HG03378 (cell line): ENCODE measurements around the gene TMEM120A.

Source experiments
- ATAC-seq: cut with Tn5 transposase; IDR thresholded peaks from one replicate; pipeline ENCODE4 v1.9.1; 2021; ENCODE audit warnings: mild to moderate bottlenecking, moderate library complexity; ENCODE audit not compliant: unreplicated experiment

TMEM120A gene

GRCh38 chr7:75995996-75996395 lies 1.6 kb upstream of the TMEM120A start:
- no peak for ATAC-seq

GRCh38 chr7:75995052-75995471 lies 667 bp upstream of the TMEM120A start:
- ATAC-seq = no peak

- ATAC-seq = peak; percentile 11
Measured at GRCh38 chr7:75993689-75994387, 557 bp downstream of the TMEM120A start.

GRCh38 chr7:75992083-75992755 lies 2.2 kb downstream of the TMEM120A start:
- no peak for ATAC-seq

DNA sequence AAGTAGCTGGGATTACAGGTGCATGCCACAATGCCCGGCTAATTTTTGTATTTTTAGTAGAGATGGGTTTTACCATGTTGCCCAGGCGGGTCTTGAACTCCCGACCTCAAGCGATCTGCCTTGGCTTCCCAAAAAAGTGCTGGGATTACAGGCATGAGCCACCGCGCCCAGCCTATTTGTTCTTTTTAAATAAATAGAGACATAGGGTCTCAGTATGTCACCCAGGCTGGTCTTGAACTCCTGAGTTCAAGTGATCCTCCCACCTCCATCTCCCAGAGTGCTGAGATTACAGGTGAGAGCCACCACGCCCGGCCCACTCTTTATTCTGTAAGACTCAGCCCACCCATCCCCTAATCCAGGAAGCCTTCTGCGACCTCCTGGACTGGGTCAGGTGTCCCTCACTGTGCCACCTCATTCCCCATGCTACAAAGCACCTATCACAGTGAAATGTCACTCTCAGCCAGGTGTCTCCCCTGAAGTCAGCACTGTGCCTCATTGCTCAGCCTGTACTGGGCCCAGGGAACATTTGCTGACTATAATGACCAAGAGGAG lies 2.8 kb downstream of the TMEM120A start:
- ATAC-seq = no peak

- no peak for ATAC-seq
Measured at GRCh38 chr7:75989500-75990388, 4.7 kb downstream of the TMEM120A start.

GRCh38 chr7:75988568-75989499 lies 5.6 kb downstream of the TMEM120A start:
- no peak for ATAC-seq

DNA sequence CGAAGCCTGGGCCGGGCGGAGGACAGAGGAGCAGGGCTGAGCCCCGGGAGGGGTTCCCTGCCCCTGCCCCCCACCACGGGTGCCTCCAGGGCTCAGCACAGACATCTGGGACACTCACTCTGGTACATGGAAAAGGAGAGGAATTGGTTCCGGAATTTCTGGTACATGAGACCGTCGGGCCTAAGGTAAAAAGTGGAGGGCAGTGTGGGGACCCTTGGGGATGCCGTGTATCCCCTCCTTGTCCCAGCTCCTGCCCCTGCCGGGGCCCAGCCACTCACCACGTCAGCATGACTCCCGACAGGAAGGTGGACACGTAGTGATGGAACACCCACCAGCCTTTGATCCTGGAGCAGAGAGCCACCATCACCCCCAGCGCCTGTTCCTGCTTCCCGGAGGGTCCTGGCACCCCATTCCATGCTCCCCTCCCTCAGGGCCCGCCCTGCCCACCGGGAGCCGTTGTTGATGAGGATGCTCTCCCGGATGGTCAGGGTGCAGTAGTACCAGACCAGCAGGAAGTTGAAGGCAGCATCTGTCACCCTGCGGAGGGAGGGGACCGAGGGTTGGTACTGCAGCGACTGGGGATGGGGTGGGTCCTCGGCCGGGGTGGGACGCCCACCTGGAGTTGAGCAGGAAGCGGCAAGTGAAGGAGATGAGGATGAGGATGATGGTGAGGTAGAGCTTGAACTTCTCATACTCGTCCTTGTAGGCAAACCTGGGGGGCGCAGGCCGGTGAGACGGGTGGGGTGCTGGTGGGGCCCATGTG lies 6.4 kb downstream of the TMEM120A start:
- ATAC-seq = no peak

DNA sequence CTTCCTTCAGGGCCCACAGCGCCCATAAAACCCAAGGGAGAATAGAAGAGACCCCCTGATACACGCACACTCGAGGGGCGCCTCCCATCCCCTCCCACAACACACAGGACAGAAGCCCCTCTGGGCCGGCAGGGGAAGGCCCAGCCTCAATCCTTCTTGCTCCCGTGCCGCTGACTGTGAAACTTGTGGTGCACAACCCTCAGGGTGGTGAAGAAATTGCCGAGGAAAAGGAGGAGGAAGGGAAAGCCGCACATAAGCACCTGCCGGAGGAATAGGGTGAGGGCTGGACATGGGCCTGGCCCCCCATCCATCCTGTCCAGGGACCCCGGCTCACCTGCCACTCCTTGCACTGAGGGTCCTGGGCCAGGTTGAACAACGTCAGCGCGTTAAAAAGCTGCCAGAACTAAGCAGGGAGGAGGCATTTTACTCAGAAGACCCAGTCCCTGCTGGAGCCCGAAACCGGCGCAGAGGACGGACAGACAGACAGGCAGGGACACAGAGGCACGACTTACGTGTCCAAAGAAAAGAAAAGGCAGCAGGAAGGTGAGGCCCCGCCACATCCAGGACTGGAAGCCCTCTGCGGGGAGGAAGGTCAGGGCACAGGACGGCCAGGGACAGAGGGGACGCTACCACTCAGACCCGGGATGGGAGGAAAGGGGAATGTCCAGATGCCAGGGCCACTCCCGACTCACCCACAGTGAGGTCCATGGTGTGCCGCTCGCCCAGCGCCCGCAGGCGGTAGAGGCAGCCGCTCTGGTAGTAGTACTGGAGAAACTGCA lies 7.2 kb downstream of the TMEM120A start:
- no peak for ATAC-seq

GRCh38 chr7:75986147-75986781 lies 8.1 kb downstream of the TMEM120A start:
- ATAC-seq = no peak

DNA sequence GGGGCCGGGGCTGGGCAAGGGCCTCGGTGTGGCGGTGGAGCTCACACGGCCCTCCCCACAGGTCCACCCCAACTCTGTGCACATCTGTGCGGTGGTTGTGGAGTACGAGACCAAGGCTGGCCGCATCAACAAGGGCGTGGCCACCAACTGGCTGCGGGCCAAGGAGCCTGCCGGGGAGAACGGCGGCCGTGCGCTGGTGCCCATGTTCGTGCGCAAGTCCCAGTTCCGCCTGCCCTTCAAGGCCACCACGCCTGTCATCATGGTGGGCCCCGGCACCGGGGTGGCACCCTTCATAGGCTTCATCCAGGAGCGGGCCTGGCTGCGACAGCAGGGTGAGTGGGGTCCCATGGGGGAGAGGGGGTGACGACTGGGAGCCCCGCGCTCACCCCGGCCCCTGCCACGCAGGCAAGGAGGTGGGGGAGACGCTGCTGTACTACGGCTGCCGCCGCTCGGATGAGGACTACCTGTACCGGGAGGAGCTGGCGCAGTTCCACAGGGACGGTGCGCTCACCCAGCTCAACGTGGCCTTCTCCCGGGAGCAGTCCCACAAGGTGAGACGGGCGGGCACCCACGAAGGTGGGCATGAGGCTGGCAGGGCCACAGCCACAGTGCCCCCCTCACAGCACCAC lies 8.8 kb downstream of the TMEM120A start:
- no peak for ATAC-seq

DNA sequence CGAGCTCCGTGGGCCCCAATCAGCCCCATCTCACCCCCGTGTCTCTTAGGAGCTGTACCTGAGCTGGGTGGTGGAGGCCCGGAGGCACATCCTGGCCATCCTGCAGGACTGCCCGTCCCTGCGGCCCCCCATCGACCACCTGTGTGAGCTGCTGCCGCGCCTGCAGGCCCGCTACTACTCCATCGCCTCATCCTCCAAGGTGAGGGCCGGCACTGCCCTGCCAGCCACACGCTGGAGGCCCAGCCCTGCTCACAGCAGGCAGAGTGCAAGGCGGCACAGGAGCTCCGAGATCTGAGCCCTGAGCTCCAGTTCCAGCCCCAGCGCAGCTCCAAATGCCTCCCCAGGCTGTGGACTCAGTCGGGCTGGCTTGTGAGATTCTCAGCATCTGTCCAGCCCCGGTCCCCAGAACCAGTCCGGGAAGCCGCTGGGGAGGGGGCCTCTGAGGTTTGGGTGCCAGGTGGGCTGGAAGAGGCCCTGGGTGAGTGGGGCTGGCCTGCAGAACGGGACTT lies 9.3 kb downstream of the TMEM120A start:
- ATAC-seq = no peak

- no peak for ATAC-seq
Measured at GRCh38 chr7:75984130-75985008, 10.0 kb downstream of the TMEM120A start.

DNA sequence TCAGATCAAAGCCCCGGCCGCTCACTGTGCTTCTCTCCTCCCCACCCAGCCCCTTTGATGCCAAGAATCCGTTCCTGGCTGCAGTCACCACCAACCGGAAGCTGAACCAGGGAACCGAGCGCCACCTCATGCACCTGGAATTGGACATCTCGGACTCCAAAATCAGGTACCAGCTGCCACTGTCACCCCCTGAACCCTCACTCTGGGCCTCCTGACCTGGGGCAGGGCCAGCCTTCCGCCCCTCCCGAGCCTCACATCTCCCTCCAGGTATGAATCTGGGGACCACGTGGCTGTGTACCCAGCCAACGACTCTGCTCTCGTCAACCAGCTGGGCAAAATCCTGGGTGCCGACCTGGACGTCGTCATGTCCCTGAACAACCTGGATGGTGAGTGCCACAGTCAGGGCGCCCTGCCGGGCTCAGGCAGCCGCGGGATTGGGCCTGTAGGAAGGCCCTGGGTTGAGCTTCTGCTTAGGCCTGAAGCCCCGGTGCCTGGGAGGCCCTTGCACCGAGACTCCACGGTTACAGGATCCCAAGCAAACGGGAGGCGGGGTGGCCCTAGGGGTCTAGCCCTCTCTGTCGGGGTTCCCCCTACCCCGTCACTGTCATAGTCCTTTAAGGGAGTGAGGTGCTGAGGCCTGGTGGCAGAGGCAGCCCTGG lies 10.8 kb downstream of the TMEM120A start:
- no peak for ATAC-seq

- ATAC-seq = no peak
Measured at GRCh38 chr7:75982306-75983064, 11.9 kb downstream of the TMEM120A start.
